ENCODE measurements around the gene AP2M1.
A peak's percentile ranks its signal among the peaks of the same experiment; 100 is the strongest.

Gene AP2M1

DNA sequence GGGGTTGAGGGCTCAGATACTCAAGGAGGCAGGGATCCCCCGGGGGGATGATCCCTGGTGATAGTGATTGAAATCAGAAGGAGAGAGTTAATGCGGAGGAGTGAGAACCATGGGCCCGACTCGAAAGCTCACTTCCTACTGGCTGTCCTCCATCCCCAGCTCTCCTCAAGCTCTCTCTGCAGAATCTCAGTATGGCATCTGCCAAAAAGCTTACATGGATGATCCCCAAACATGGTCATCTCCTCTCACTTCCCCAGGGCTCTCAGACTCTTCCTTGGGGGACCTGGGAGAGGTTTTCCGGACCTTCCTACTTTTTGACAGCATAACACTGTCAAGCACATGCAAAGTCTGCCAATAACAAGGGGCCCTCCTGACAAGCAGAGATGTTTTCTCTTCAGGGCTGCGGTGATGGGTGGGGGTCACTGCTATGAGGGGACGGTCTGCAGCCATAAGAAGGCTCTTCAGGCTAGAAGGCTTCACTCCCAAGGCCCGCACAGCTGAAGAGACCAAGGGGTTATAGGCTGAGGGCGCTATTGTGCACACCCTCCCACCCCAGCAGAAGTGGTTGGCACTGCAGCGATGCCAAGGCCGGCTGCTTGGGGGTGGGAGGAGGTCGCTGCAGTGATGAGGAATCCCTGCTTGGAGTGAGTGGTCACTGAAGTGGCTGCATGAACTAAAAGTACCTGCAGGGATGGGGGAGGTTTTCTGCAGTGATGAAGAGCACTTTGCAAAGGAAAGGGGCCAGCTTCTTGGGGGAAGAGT is 53.9 kb downstream of the AP2M1 start:
- no peak for DNase-seq (ENCODE audit: low read depth in 2 of 2)

DNA sequence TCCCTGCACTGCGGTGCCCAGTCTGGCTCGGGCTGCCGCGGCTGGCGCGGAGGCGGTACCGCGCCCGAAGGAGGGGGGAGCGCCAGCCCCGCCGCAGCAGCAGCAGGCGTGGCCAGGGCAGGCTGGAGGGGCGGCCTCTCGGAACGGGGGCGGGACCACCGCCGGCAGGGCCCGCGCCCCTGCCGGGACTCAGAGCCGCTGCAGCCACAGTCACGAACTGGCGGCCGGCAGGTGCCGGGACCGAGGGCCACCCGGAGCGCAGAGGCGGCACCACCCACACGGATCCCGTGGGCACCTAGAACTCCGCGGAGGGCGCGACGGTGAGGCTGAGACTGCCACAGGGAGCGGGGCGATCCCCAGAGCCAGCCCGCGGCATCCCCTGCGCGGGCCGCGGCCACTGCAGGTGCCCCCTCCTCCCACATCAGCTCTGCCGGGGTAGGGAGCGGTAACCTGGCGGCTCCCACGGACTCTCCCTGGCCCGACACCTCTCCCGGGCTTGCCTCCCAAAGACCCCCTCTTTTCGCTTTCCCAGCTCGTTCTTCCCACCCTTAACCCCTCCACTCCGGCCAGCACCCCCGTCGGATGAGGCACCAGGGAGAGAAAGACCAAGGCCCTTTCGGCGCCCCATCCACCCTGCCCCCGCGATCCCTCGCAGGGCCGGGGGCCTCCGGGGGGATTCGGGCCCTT is 54.9 kb downstream of the AP2M1 start, which contains the start of gene VWA5B2:
VWA5B2 (plus strand) TSS at position 192 of the 687 bp plus-strand sequence. CDS start 944 bp downstream, outside the sequence.
- DNase-seq (ENCODE audit: low read depth in 2 of 2): peak; percentile 34 to 40

DNA sequence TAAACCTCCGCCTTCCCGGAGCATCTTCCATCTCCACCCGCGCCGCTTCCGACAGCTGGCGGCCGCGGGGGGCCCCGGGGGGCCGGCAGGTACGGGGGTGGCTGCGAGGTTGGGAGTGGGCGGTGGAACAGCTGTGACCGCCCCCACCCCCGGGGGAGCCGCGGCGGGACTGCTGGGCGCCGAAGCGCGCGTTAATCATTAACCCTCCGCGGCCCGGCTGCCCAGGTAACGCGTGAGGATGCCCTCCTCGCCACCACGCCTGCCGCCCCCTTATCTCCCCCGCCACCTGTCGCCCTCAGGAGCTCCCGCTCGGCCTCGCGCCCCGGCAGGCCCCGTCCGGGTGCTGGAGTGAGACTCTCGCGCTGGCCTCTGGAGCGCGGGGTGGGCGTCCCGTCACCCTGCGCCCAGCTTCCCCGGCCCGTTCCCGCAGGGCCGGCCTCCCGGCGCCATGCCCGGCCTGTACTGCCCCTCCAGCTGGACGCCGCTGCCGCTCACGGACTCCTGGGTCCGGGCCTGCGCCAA is 55.5 kb downstream of the AP2M1 start:
- DNase-seq (ENCODE audit: low read depth in 2 of 2): no peak

GRCh38 chr3:184230603-184231528 is 56.2 kb downstream of the AP2M1 start:
- DNase-seq (ENCODE audit: low read depth in 2 of 2): no peak

DNA sequence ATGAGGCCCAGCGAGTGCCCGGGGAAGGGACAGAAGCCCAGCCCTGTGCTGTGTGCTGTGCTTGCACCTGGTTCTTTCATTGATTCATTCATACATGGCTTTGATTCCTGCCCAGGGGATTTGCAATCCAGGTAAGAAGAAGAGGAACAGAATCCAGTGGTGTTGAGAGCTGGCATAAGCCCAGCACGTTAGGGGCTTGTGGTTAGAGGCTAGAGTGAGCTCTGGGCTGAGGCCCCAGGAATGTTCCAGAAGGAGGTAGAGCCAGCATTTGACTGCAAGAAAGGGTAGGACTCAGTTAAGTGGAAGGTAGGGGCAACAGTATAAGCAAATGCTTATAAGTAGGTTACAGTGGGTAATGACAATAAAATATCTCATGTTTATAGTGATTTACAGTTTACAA is 57.0 kb downstream of the AP2M1 start:
- DNase-seq (ENCODE audit: low read depth in 2 of 2): no peak

- DNase-seq (ENCODE audit: low read depth in 2 of 2): no peak
Measured at GRCh38 chr3:184233127-184233843, 58.6 kb downstream of the AP2M1 start.
